HuH-7 (cell line): Measurements from ENCODE around the gene EMP2.

ENCODE experiments used
- DNase-seq: peaks from one replicate; pipeline ENCODE4 v3.0.0; 2011; ENCODE audit warnings: low spot score

The EMP2 gene

GRCh38 chr16:10610499-10611184, 30.2 kb upstream of the EMP2 start:
- no peak for DNase-seq

- no peak for DNase-seq
Observed at GRCh38 chr16:10609402-10609774, 29.0 kb upstream of the EMP2 start.

- no peak for DNase-seq
Observed at GRCh38 chr16:10608687-10609401, 28.4 kb upstream of the EMP2 start.

GRCh38 chr16:10607157-10607556, 26.8 kb upstream of the EMP2 start:
- DNase-seq: no peak

- DNase-seq: no peak
Observed at GRCh38 chr16:10606607-10607006, 26.2 kb upstream of the EMP2 start.

- no peak for DNase-seq
Observed at GRCh38 chr16:10605636-10606035, 25.2 kb upstream of the EMP2 start.

GRCh38 chr16:10601444-10602408, 21.3 kb upstream of the EMP2 start:
- no peak for DNase-seq

GRCh38 chr16:10600782-10601443, 20.5 kb upstream of the EMP2 start:
- DNase-seq: no peak

GRCh38 chr16:10599626-10600025, 19.2 kb upstream of the EMP2 start:
- DNase-seq: no peak

- no peak for DNase-seq
Observed at GRCh38 chr16:10598157-10598556, 17.8 kb upstream of the EMP2 start.

GRCh38 chr16:10597187-10597601, 16.8 kb upstream of the EMP2 start:
- DNase-seq: no peak

GRCh38 chr16:10594312-10594950, 14.0 kb upstream of the EMP2 start:
- no peak for DNase-seq

- no peak for DNase-seq
Observed at GRCh38 chr16:10592611-10593010, 12.2 kb upstream of the EMP2 start.

- no peak for DNase-seq
Observed at GRCh38 chr16:10590342-10590741, 9.9 kb upstream of the EMP2 start.

- DNase-seq: no peak
Observed at GRCh38 chr16:10589109-10589508, 8.7 kb upstream of the EMP2 start.

- no peak for DNase-seq
Observed at GRCh38 chr16:10587622-10588021, 7.2 kb upstream of the EMP2 start.

GRCh38 chr16:10584981-10585438, 4.6 kb upstream of the EMP2 start:
- DNase-seq: no peak

GRCh38 chr16:10583269-10583668, 2.9 kb upstream of the EMP2 start:
- no peak for DNase-seq

GRCh38 chr16:10581507-10581906, 1.1 kb upstream of the EMP2 start:
- DNase-seq: no peak

- DNase-seq: no peak
Observed at GRCh38 chr16:10580883-10581247, 467 bp upstream of the EMP2 start.

GRCh38 chr16:10579575-10579964, 828 bp downstream of the EMP2 start:
- no peak for DNase-seq
